A673 (cell line): Measurements from ENCODE around the gene KBTBD12. TPM values are rescaled to one million over a fixed set of nuclear protein-coding genes. Genes with fewer than 3 reads are reported as not detected.

Experiments used
- BruUV-seq: library from RNA; stranded (reverse); fragments of 400-500 nt; replicated peaks from 2 replicates; lab custom pipeline; 2021; lab: Mats Ljungman, UMichigan
- CTCF ChIA-PET: fragments of 300-600 bp; sonication (Branson Sonifier 250); formaldehyde crosslinking; loops from one replicate; lab custom pipeline; 2022; ENCODE audit warnings: antibody characterized with exemption; lab: Charles Lee
- POLR2A ChIA-PET: fragments of 300-600 bp; sonication (Branson Sonifier 250); formaldehyde crosslinking; loops from one replicate; lab custom pipeline; 2022; ENCODE audit warnings: antibody characterized with exemption; ENCODE audit not compliant: low non-redundant PET; lab: Charles Lee
- DNase-seq: peaks from one replicate; pipeline ENCODE4 v3.0.0-alpha.2; 2015; ENCODE audit warnings: low spot score
- H3K27ac ChIP-seq: fragments of 200-600 bp; sonication (generic); 2 replicates; pipeline ENCODE4 v1.5.1; 2016; ENCODE audit warnings: mixed run types, low read depth, mild to moderate bottlenecking, mixed read lengths, antibody characterized with exemption, low read length; ENCODE audit not compliant: poor library complexity, severe bottlenecking
- H3K27me3 ChIP-seq: fragments of 200-600 bp; sonication (generic); replicated peaks from 2 replicates; pipeline ENCODE4 v1.6.1; 2017; ENCODE audit warnings: mixed run types, low read depth, mild to moderate bottlenecking, mixed read lengths, antibody characterized with exemption, low read length; ENCODE audit not compliant: insufficient read depth, poor library complexity
- H3K36me3 ChIP-seq: fragments of 200-600 bp; sonication (generic); 2 replicates; pipeline ENCODE4 v1.6.1; 2016; ENCODE audit warnings: mixed run types, mild to moderate bottlenecking, mixed read lengths, antibody characterized with exemption, low read length; ENCODE audit not compliant: insufficient read depth, poor library complexity, severe bottlenecking
- H3K4me1 ChIP-seq: fragments of 200-600 bp; sonication (generic); 2 replicates; pipeline ENCODE4 v1.6.1; 2017; ENCODE audit warnings: mixed run types, mild to moderate bottlenecking, mixed read lengths, antibody characterized with exemption, low read length; ENCODE audit not compliant: insufficient read depth, poor library complexity, severe bottlenecking
- H3K4me3 ChIP-seq: fragments of 200-600 bp; sonication (generic); 2 replicates; pipeline ENCODE4 v1.5.1; 2016; ENCODE audit warnings: low read depth, mixed run types, mild to moderate bottlenecking, mixed read lengths, low read length; ENCODE audit not compliant: poor library complexity, severe bottlenecking
- H3K9me3 ChIP-seq: fragments of 200-600 bp; sonication (generic); 2 replicates; pipeline ENCODE4 v1.6.1; 2016; ENCODE audit warnings: mixed run types, low read depth, mild to moderate bottlenecking, mixed read lengths, antibody characterized with exemption, low read length; ENCODE audit not compliant: poor library complexity, severe bottlenecking
- EZH2 ChIP-seq: fragments of 200-600 bp; sonication (generic); IDR thresholded peaks from 2 replicates; pipeline ENCODE4 v1.6.1; 2017; ENCODE audit warnings: borderline replicate concordance, low read depth, mild to moderate bottlenecking, mixed read lengths, antibody characterized with exemption, low read length; ENCODE audit not compliant: poor library complexity, severe bottlenecking
- intact Hi-C: fragments of 100-400 bp; cut with micrococcal nuclease; formaldehyde crosslinking; loops from one replicate; pipeline ENCODE4 v1.10.0; 2022; ENCODE audit not compliant: unreplicated experiment
- total RNA-seq: library from RNA; stranded (reverse); gene quantifications from 2 replicates; pipeline ENCODE4 v1.2.3, GENCODE V29; 2021
- TF ChIP-seq, protein P1 (sequence below): fragments of 300-800, 200-600 bp; sonication (generic); conservative IDR thresholded peaks from 2 replicates; pipeline ENCODE4 v1.5.1; 2017; ENCODE audit warnings: low read depth, mild to moderate bottlenecking, antibody characterized with exemption, low read length, moderate library complexity, mixed read lengths

The KBTBD12 gene
- total RNA-seq, 1 experiment from 2014 or later = not detected

DNA sequence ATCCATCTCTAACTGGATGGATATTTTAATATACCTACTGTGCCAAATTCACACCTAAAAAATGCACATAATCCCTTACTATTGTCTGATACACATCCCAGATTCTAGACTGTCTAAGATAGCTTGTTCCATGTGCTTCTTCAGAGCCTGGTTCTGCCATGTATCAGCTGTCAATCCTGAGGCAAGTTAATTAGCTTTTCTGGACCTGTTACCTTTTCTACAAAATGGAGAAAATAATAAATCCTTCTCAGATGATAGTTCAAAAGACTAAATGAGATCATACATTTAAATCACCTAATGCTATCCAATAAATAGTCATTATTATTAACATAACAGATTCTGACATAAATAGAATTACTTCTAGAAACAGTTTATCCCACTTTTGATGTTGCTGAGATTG, 66.1 kb downstream of the KBTBD12 start:
- POLR2A ChIA-PET = no interaction called here
- no peaks in the 10 kb centered on the region for H3K4me1 ChIP-seq
- no peak for TF ChIP-seq EZH2
- TF ChIP-seq, protein P1, sequence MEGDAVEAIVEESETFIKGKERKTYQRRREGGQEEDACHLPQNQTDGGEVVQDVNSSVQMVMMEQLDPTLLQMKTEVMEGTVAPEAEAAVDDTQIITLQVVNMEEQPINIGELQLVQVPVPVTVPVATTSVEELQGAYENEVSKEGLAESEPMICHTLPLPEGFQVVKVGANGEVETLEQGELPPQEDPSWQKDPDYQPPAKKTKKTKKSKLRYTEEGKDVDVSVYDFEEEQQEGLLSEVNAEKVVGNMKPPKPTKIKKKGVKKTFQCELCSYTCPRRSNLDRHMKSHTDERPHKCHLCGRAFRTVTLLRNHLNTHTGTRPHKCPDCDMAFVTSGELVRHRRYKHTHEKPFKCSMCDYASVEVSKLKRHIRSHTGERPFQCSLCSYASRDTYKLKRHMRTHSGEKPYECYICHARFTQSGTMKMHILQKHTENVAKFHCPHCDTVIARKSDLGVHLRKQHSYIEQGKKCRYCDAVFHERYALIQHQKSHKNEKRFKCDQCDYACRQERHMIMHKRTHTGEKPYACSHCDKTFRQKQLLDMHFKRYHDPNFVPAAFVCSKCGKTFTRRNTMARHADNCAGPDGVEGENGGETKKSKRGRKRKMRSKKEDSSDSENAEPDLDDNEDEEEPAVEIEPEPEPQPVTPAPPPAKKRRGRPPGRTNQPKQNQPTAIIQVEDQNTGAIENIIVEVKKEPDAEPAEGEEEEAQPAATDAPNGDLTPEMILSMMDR = no peak
- no peak for DNase-seq
- H3K36me3 ChIP-seq = no peaks in the 10 kb centered on the region
- no TSS peak for BruUV-seq
- CTCF ChIA-PET = no interaction called here
- H3K9me3 ChIP-seq = peaks cover 7% of the 10 kb centered on the region
- no peak overlapping the region for H3K4me3 ChIP-seq
- intact Hi-C loops = no loop called here
- peaks cover 9% of the 10 kb centered on the region for H3K27me3 ChIP-seq
- no peak overlapping the region for H3K27ac ChIP-seq

DNA sequence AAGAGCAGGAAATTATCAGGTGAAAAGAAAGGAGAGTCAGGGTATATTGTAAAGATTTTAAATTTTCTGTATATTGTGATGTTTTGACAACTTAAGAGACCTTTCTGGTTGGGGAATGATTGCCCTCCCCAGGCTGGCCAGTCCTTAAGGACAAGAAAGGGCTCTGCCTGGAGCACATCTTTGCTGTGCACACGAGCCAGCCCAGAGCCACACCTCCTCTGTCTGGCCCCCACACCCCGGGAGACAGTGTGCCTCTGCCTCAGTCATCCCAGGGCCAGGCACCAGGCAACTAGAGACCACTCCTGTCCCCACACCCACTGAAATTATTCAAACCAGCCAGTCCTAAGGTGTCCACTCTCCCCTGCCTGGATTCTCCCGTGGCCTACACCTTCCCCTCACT, 67.1 kb downstream of the KBTBD12 start:
- intact Hi-C loops = no loop called here
- Histone ChIP-seq H3K27ac (no peak overlapping the region), H3K9me3 (peaks cover 7% of the 10 kb centered on the region), H3K4me1 (no peaks in the 10 kb centered on the region), H3K4me3 (no peak overlapping the region), H3K27me3 (peaks cover 2% of the 10 kb centered on the region), H3K36me3 (no peaks in the 10 kb centered on the region)
- no peak for DNase-seq
- POLR2A ChIA-PET = no interaction called here
- CTCF ChIA-PET = no interaction called here
- no TSS peak for BruUV-seq
- TF ChIP-seq EZH2 = no peak
- TF ChIP-seq, protein P1 = no peak

DNA sequence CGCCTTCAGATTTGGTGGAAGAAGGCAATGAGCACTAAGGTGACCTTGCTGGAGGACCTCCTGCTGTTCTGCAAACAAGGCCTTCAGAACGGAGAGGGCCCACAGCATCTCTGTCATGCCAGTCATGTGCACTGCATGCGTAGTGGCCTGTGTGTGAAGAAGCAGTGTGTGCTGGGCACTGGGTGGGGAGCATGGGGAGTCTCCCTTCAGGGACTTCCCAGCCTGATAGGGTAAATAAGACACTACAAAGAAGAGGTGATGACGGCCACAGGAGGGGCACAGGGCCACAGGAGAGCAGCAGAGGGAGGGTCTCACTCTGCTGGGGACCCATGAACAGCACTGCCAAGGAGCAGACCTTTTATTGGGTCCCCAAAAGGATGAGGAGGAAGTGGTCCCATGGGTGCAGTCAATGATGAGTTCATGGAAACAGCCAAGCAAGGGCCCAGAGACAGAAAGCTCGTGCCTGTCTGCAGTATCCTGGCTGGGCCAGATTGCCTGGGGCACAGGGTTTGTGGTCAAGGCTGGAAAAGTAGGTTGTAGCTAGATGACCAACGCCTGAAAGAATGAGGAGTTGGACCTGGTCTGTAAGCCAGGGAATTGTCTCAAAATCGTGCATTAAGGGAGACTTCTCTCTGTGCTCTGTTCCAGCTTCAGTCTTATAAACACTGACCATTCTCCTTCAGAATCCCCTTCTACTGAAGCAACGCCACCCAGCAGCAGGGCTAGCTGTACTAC, 69.4 kb downstream of the KBTBD12 start:
- intact Hi-C loops = no loop called here
- Histone ChIP-seq H3K27me3 (no peaks in the 10 kb centered on the region), H3K4me3 (no peak overlapping the region), H3K27ac (no peak overlapping the region), H3K9me3 (peaks cover 7% of the 10 kb centered on the region), H3K36me3 (no peaks in the 10 kb centered on the region), H3K4me1 (no peaks in the 10 kb centered on the region)
- ChIA-PET POLR2A (no interaction called here), CTCF (no interaction called here)
- TF ChIP-seq EZH2 = no peak
- TF ChIP-seq, protein P1 = no peak
- no peak for DNase-seq
- BruUV-seq = no TSS peak
